ENCODE results near the gene LRCH1.

Gene LRCH1

GRCh38 chr13:46712524-46712923 is 159.6 kb downstream of the LRCH1 start:
- no peak for DNase-seq (ENCODE audit: low read depth)

DNA sequence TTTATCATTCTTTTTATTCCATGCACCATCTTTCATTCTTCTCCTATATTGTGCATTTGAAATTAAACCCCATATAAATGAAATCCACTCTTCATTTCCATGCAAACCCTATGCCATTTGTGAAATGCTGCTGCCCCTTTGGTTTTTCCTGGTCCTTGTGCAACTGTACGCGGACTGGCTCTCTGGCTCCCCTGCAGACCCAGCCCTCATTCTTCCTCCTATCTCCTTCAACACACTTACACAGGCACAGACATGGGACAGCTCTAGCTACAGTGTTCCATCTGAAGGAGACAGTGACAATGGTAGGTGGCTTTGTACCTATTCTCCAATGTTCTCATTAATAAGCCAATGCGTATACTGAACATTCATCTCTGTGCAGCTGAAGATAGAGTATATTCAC is 162.4 kb downstream of the LRCH1 start:
- DNase-seq (ENCODE audit: low read depth): no peak

DNA sequence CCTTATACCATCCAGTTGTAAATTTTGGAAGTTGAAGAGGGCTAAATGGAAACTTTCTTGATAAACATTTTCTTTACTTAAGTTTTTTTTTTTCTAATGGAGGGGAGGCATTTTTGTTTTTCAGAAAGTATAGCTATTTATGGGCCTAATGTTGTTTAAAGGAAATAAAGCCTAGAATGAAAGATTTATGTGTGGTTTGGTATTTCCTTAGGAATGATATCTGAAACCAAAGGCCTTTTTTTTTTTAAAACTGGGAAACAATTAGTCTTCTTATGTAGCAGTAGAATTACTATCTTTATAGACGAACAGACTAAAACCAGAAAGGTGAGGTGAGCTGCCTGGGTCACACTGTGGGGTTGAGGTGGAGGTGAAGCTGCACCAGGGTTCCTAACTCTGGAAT is 163.9 kb downstream of the LRCH1 start:
- DNase-seq (ENCODE audit: low read depth): no peak

DNA sequence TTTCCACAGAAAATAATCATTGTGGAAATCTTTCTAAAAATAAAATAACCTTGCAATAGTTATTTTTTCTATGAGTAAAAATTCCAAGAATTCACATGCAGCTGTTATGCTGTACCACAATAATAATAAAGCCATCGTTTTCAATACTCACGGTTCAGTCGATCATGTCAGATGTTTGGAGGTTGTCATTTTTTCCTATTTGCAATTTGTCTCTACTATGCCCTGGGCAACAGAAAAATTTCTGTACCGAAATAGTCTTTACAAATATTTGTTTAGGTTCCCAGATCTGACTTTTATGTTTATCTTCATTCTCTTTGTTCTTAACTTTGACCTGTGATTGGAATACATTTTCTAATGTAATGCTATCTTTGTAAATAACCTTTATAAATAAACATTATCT is 164.3 kb downstream of the LRCH1 start:
- DNase-seq (ENCODE audit: low read depth): no peak

DNA sequence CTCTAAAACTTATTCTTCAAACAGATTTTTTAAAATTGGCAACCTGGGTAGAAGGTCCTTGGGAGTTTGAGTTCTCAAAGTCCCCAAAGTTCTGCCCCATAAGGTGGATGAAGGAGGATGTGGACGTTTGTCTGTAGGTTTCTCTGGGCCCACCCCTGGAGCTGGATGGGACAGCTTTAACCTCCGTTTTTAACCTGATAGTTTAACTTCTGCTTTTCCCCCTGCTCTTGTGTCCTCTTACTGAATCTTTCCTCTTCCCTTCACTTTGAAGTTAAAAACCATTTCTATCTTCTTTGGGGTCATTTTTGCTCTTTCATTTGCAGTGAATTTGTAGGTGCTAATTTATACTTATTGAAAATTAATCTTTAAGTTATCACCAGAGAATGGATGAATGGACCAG is 164.9 kb downstream of the LRCH1 start:
- DNase-seq (ENCODE audit: low read depth): no peak

GRCh38 chr13:46720189-46720588 is 167.2 kb downstream of the LRCH1 start:
- no peak for DNase-seq (ENCODE audit: low read depth)

GRCh38 chr13:46721054-46721453 is 168.1 kb downstream of the LRCH1 start:
- no peak for DNase-seq (ENCODE audit: low read depth)

GRCh38 chr13:46726347-46726746 is 173.4 kb downstream of the LRCH1 start:
- DNase-seq (ENCODE audit: low read depth): no peak

DNA sequence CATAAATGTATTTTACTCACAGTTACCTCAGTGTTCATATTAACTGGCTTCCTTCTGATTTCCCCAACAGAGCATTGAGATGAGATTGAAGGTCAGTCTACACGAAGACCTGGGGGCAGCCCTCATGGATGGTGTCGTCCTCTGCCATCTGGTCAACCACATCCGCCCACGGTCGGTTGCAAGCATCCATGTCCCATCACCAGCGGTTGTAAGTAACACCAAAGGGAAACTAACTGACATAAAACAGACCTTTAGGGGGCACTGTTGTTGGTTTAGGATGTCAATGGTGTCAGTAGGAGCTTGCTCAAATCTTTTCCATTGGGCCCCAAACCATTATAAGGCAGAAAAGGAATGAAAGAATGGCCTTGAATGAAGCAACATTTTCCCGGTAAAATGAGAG is 175.8 kb downstream of the LRCH1 start:
- no peak for DNase-seq (ENCODE audit: low read depth)

GRCh38 chr13:46731535-46731934 is 178.6 kb downstream of the LRCH1 start:
- no peak for DNase-seq (ENCODE audit: low read depth)

- no peak for DNase-seq (ENCODE audit: low read depth)
These were observed 182.5 kb downstream of the LRCH1 start for GRCh38 chr13:46735425-46735824.

- DNase-seq (ENCODE audit: low read depth): no peak
These were observed 183.8 kb downstream of the LRCH1 start for GRCh38 chr13:46736541-46737310.

DNA sequence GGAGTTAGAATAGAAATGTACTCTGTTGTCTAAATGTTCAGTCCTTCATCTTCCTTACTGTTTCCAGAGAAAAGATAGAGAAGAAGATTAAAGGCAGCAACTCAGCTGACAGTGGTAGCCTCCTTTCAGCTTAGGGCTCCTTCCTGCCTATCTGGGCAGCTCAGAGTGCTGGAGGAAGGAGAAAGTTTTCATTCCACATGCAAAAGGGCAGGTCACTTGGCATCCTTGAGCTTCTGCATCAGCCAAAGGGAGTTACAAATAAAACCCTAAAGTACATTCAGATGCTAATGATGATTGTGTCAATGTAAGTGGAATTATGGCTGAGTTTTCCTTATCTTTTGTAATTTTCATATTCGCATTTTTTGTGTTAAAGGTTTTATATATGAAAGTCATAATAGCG is 185.1 kb downstream of the LRCH1 start:
- no peak for DNase-seq (ENCODE audit: low read depth)

DNA sequence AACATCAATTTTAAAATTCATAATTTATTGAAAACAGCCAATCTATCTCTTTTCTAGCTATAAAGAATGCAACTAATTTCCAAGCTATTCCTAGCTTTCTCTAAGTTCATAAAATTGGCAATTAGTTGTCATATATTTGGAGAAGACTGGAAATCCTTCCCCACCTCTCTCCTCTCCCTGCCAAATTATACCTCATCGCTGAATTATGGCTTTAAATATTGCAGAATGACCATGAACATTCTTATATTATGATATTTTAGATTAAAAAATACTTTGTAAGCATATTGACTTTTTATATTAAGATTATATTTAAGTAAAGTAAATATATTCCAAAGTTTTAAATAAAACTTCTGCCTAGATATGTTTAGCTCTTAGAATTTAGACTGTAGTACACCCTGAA is 185.8 kb downstream of the LRCH1 start:
- DNase-seq (ENCODE audit: low read depth): no peak

DNA sequence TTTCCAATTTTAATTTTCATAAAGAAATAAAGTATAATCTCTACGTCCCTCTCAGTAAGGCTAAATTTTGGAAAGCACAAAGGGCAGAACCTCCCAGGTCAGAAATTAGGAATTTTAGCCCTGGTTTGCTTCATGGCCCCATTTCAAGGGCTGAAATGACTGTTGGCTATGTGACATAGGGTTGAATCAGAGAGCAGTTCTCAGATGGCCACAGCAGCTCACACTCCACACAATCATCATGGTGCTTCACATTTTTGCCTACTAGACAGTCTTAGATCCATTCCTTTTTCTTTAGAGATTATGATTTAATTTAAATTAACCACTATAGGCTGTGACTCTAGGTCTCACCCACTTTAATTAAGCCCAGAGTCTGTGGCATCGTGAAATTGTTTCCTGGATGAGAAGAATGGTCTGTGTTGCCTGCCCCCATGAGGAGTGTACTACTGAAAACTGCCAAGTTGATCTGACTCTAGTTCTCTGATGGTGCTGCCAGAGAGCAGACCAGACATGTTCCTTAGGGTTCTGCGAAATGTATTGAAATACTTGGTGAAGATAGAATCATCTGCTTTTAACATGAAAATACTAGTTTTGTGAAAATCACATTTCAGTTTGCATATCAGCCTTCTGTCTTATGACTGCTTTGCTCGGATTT is 186.6 kb downstream of the LRCH1 start:
- DNase-seq (ENCODE audit: low read depth): no peak

GRCh38 chr13:46743191-46743590 is 190.2 kb downstream of the LRCH1 start:
- peak; percentile 40 for DNase-seq (ENCODE audit: low read depth)

DNA sequence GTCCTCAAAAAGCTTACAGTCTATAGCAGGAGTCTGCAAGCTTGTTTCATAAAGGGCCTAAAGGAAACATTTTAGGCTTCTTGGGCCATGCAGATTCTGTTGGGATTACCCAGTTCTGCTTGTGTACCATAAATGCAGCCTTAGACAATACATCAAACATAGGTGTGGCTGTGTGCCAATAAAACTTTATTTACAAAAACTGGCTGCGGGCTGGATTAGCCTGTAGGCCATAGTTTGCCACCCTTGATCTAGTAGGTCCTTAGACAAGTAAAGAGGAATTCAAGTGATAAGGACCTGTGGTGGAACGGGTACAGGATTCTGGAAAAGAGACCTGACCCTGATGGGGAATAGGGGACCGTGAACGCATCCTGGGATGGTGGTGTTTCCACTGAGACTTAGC is 192.1 kb downstream of the LRCH1 start:
- no peak for DNase-seq (ENCODE audit: low read depth)

DNA sequence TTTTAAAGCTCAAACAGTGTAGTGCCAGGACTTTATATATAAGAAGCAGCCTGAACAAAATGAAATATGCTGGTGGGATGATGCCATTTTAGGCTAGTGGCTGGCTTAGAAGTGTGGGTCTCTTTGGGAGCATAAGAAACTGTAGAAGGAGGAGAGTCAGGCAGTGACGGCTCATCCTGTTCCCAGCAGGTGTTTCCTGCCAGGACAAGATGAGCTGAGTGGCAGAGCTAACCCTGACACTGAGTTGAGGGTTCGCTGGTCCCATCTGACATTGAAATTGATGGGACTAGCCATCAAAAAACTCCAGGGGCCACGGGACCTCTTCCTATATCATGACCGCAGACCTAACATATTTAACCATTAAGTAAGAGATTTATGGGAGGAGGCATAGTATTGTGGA is 192.7 kb downstream of the LRCH1 start:
- DNase-seq (ENCODE audit: low read depth): no peak

DNA sequence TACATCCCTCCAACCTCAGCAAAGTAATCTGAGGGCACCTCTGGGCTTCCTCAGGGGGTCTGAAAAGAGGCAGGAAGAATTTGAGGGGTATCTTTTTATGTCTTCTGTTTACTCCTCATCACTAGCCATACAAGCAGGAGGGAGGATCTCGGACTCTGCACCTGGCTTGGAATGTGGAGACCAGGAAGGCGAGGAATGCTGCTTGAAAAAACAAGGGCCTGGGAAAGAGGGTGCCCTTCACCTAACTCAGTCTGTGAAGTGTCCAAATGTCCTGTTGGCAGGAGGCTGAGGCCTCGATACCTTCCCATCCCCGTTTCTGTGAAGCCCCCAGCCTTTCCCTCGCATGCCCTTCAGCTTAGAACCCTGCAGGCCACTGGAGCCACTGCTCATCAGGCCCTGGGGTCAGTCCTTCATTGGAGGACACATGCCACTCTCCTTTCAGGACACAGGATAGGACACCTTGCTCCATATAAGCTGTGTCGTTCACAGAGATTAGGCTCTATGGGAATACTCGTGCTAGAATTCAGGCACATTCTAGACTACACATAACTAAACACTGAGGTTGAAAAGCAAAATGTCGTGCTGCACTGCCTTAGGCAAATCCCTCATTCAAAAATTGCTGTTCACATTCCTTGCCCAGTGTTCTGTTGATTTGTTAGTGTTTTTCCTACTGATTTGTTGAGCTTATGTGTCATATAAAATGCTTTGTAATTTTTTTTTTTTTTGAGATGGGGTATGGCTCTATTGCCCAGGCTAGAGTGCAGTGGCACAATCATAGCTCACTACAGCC is 194.3 kb downstream of the LRCH1 start:
- DNase-seq (ENCODE audit: low read depth): no peak

GRCh38 chr13:46748300-46748699 is 195.3 kb downstream of the LRCH1 start:
- DNase-seq (ENCODE audit: low read depth): no peak

- peak; percentile 56 for DNase-seq (ENCODE audit: low read depth)
These were observed 197.0 kb downstream of the LRCH1 start for GRCh38 chr13:46749951-46750350.

DNA sequence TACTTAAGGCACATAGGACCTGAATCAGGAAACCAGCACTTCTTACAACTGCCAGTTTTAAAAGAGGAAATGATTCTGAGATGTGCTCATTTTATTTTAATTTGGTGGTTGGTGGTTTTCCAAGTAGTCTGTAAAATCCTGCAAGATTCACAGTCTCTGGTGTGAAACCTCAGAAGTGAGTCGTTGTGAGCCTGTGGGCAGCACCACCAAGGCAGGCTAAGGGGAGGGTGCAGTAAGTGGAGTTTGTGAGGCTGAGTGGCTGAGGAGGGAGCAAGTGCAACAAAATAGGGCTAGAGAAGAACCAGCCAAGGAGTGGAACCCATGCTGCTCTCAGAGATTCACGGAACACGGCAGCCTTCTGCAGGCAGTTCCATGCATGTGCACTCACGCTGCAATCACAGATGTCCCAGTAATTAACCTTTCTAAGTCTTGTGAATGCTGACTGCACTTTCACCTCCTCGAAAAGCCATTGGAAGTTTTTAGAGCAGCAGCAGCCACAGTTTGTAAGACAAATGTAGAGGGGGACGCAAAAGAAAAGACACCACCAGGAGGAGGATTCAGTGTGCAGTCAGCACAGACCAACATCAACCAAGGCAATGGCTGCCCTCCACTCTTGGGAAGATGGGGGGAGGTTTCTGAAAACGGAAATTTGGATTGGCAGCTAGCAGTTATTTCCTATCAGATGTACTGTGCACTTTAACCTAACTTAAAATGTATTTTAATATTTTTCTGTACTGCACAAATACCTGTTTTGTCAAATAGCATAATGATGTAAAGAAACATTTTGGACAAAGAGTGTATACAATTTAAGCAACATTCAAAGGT is 199.1 kb downstream of the LRCH1 start:
- DNase-seq (ENCODE audit: low read depth): no peak

Measured in non-pigmented ciliary epithelial cell (primary cell).